GM12892 (cell line): Measurements from ENCODE around the gene SDK2.

Experiments
- POLR2A ChIP-seq: IDR thresholded peaks from 2 replicates; pipeline ENCODE4 v1.6.1; 2011; ENCODE audit warnings: low read depth, low read length, control low read depth
- POLR2AphosphoS5 ChIP-seq: IDR thresholded peaks from 2 replicates; pipeline ENCODE4 v1.6.1; 2011; ENCODE audit warnings: low read depth, low read length, control low read depth
- TAF1 ChIP-seq: IDR thresholded peaks from 2 replicates; pipeline ENCODE4 v1.6.1; 2011; ENCODE audit warnings: low read depth, mild to moderate bottlenecking, control low read depth, low read length, borderline replicate concordance

- no peak for TF ChIP-seq POLR2A
- no peak for TF ChIP-seq POLR2AphosphoS5
- no peak for TF ChIP-seq TAF1
Measured at GRCh38 chr17:73444021-73444420, 200.2 kb downstream of the SDK2 start.
